ENCODE measurements around the gene EFCAB8. TPM values are rescaled to one million over a fixed set of nuclear protein-coding genes. Genes with fewer than 3 reads are reported as not detected.

EFCAB8 gene, protein sequence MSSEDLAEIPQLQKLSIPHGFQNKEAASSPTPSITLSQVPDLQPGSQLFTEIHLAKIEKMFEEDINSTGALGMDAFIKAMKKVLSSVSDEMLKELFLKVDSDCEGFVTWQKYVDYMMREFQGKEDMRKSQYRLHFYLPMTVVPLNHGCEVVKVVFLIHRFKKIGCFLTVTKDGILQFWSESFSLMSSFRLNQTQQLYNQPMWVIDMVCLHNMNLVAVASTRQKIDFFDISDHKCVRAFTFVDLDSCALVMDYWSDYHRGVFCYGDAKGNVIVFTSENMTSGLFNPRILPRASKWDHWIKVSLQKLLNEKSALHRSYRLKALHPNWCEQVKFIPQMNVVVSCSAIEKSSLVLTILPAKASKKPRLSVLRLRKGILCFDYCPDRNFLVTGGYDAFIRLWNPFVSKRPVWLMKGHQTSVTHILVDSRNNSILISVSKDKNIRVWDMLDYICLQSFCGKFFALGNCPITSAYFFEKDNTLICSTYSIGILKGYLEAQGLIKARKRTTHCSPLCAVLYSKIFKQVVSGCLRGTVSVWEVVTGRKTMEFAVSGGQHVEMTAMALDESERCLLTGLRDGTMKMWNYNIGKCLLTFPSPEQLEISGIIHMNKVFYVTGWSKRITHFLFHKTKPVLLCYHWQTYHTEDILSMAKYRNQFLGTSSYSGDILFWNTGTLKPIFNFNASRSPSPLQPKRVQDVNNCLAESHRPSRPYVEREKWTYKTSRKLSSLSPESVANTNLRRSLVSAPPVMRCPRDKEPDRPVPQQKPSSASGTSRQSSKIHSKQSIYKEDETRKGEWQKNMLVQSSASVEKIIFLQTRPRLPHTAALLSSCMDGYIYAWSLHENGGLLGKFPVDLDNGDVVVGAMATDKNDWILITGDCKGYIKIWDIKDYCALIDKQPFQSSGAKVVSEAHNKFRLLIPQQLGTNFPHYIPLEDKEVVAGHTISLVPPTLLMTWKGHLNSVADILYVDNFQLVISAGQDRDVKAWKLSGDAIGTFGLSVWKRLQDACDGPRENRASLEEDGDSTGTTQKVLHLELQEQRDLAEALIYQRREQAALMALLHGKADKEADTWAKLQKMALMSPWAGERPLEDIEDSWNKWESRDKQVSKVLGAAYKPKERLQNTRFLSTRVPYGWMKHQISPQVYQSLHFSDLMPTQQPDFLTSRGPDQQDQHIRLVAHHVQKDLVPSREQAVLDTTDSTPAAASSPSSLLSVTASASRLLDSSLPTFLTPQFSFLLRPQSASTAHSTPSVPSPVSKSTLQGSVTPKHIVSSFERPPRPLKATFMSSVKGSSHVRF
- under 1 TPM; 0.25 to 0.55 TPM for total RNA-seq

DNA sequence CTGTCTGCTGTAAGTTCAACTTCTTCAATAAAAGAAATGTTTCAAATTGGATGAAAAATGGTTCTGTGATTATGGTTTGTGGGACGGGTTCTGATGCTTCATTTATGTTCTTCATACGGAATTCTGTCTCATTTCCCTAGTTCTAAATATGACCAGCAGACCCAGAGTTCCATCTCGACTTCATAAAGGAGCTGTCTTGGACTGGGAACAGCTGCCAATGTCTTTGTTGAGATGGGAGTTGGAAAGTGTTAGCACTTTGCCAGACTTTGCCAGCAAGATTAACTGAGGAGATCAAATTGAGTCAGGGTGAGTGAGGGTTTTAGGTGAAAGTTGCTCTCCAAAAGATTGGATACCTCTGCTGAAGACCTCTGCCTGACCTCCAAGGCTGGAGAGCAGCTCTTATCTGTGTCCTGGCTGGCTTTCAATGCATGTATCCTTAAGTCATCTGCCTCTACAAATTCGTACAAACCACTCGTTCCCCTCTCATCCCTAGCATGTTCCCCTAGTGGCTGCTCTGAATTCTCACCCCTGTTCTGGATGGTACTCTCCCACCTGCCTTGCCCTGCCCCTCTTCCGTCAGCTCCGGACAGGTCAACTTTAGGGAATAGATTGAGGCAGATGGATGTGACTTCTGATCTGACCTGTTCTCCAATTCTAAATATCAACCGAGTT, at the start of gene EFCAB8:
TSS of gene EFCAB8 (plus strand) at position 223 of the 672 bp plus-strand sequence. CDS start 4,870 bp downstream, outside the sequence.
- H3K9me3 Mint-ChIP-seq, result no peaks in the 10 kb centered on the region
- POLR2A ChIA-PET, result no interaction called here
- DNase-seq, result no peak
- H3K27ac Mint-ChIP-seq, result no peak within 1 kb of the TSS
- H3K27me3 Mint-ChIP-seq, result no peaks in the 10 kb centered on the region
- no peak within 1 kb of the TSS for H3K4me3 Mint-ChIP-seq
- peaks cover 28% of the 10 kb centered on the region for H3K36me3 Mint-ChIP-seq (ENCODE audit: low read depth)
- CTCF ChIA-PET, result no interaction called here
- H3K4me1 Mint-ChIP-seq, result peaks cover 17% of the 10 kb centered on the region

DNA sequence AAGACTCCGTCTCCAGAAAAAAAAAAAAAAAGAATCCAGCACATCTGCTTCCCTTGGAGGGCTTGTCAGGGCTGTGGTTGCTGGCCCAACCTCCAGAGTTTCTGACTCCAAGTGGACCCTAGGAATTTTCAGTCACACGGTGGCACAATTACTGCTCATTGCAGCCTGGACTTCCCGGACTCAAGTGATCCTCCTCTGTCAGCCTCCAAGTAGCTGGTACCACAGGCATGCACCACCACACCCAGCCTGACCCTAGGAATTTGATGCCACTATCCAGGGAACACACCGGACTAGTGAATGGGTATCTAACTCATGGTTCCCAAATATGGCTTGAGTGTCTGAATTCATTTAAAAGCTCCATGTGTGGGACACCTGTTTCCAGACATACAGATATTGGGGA, 48.8 kb upstream of the EFCAB8 start:
- H3K4me1 Mint-ChIP-seq, result no peaks in the 10 kb centered on the region
- CTCF ChIA-PET, result no interaction called here
- DNase-seq, result no peak
- H3K9me3 Mint-ChIP-seq, result no peaks in the 10 kb centered on the region
- no peaks in the 10 kb centered on the region for H3K36me3 Mint-ChIP-seq (ENCODE audit: low read depth)
- no peak overlapping the region for H3K4me3 Mint-ChIP-seq
- H3K27me3 Mint-ChIP-seq, result no peaks in the 10 kb centered on the region
- POLR2A ChIA-PET, result no interaction called here
- no peak overlapping the region for H3K27ac Mint-ChIP-seq

DNA sequence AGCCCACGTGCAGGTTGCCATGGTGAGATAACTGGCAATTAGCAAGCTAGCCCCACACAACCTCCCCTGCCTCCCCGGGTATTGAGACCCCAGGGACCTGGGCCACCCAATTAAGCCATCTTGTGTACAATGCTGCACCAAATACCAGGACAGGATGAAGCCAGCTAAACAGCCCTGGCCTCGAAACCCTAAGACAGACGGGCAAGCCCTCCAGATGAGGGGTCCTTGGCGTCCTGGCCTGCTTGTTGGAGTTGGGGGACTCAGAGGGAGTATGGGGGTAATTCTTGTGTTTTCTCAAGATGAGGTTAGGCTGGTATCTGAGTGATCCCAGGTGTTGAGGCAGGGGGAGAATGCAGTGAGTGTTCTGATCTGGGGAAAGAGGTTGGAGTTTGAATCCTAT, 47.8 kb upstream of the EFCAB8 start:
- Mint-ChIP-seq H3K4me1 (no peaks in the 10 kb centered on the region), H3K27ac (no peak overlapping the region), H3K27me3 (no peaks in the 10 kb centered on the region), H3K9me3 (no peaks in the 10 kb centered on the region), H3K4me3 (no peak overlapping the region), H3K36me3 (ENCODE audit: low read depth) (no peaks in the 10 kb centered on the region)
- DNase-seq, result no peak
- ChIA-PET POLR2A (interaction anchor here (1.0 kb wide), 1 partner anchor 9 kb away, joined by 4 read pairs; the partner anchor contains the start of gene MAPRE1), CTCF (no interaction called here)

DNA sequence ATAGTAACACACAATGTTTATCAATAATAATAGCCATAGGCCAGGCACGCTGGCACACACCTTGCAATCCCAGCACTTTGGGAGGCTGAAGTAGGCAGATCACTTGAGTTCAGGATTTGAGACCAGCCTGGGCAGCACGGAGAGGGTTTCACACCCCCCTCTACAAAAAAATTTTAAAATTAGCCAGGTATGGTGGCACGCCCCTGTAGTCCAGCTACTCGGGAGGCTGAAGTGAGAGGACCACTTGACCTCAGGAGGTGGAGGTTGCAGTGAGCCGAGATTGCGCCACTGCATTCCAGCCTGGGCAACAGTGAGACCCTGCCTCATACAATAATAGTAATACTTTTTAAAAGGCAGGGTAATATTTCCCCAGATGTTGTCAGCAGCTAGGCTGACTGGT, 46.8 kb upstream of the EFCAB8 start:
- no peak overlapping the region for H3K27ac Mint-ChIP-seq
- CTCF ChIA-PET, result no interaction called here
- POLR2A ChIA-PET, result no interaction called here
- no peak for DNase-seq
- no peaks in the 10 kb centered on the region for H3K4me1 Mint-ChIP-seq
- no peaks in the 10 kb centered on the region for H3K27me3 Mint-ChIP-seq
- no peak overlapping the region for H3K4me3 Mint-ChIP-seq
- no peaks in the 10 kb centered on the region for H3K36me3 Mint-ChIP-seq (ENCODE audit: low read depth)
- H3K9me3 Mint-ChIP-seq, result no peaks in the 10 kb centered on the region

DNA sequence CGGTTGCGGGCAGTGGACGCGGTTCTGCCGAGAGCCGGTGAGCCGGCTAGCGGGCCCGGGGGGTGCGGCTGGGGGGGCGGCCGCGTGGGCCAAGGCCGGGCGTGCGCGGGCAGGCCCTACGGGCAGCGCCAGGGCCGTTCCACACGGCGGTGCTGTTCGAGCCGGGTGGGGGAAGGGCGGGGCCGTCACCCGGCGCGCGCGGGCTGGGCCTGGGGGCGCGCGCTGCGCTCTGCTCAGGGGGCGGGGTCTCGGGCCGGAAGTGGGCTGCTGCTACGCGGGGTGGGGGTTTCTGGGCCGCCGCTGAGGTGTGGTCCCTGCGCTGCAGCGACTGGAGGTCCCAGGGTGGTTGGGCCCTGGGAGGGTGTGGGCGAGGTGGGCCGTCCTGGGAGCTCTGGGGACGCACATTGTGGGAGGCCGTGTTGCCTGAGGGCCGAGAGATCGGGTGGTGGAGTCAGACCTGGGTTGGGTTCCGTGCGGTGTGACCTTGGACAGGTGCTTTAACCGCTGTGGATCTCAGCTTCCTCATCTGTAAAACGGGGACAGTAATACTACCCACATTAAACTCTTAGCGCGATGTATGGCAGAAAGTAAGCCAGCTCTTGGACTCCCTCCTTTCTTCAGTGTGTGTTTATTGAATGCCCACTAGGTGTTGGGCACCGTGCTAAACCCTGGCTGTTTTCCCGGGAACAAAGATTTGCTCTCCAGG, 38.6 kb upstream of the EFCAB8 start:
- peaks cover 26% of the 10 kb centered on the region for H3K36me3 Mint-ChIP-seq (ENCODE audit: low read depth)
- POLR2A ChIA-PET, result interaction anchor here (1.0 to 3.8 kb wide), 11 partner anchors 9 to 535 kb away, joined by 3 to 18 read pairs (median 4); partner anchors contain the start of gene COMMD7
- DNase-seq, result peak; percentile 82
- peaks cover 40% of the 10 kb centered on the region for H3K4me1 Mint-ChIP-seq
- H3K27ac Mint-ChIP-seq, result peak overlapping the region; percentile 98
- CTCF ChIA-PET, result interaction anchor here (0.5 to 1.6 kb wide), 5 partner anchors 9 to 146 kb away, joined by 3 to 6 read pairs (median 3); partner anchors contain the start of gene C20orf203
- no peaks in the 10 kb centered on the region for H3K27me3 Mint-ChIP-seq
- H3K4me3 Mint-ChIP-seq, result peak overlapping the region; percentile 99
- H3K9me3 Mint-ChIP-seq, result no peaks in the 10 kb centered on the region

DNA sequence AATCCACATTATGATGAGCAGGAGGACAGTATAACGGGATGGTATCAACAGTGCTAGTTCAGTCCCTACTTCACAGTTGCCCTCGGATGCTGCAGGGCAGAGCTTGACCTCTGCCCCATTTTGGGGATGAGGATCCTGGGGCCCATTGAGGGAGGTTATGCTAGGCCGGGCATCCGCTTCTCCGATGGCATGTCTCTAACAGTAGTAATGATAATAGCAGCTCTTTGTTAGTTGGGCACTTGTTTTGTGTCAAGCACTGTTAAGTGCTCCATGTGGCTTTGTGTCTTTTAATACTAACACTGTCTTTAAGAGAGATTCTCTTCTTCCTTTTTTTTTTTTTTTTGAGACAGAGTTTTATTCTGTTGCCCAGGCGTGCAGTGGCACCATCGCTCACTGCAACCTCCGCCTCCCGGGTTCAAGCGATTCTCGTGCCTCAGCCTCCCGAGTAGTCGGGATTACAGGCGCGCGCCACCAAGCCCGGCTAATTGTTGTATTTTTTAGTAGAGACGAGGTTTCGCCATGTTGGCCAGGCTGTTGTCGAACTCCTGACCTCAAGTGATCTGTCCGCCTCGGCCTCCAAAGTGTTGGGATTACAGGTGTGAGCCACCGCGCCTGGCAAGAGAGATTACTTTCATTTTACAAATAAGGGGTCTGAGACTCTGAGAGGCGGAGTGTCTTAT, 37.9 kb upstream of the EFCAB8 start:
- Mint-ChIP-seq H3K27me3 (no peaks in the 10 kb centered on the region), H3K27ac (peak overlapping the region; percentile 98), H3K4me1 (peaks cover 42% of the 10 kb centered on the region), H3K9me3 (no peaks in the 10 kb centered on the region), H3K4me3 (peak overlapping the region; percentile 99), H3K36me3 (ENCODE audit: low read depth) (peaks cover 30% of the 10 kb centered on the region)
- ChIA-PET POLR2A (interaction anchor here (1.1 to 3.8 kb wide), 11 partner anchors 8 to 140 kb away, joined by 3 to 18 read pairs (median 4); partner anchors contain the start of gene COMMD7), CTCF (interaction anchor here (1.2 to 1.6 kb wide), 3 partner anchors 9 to 31 kb away, joined by 3 to 6 read pairs (median 3); no protein-coding TSS in a partner anchor)
- DNase-seq, result peak; percentile 24

DNA sequence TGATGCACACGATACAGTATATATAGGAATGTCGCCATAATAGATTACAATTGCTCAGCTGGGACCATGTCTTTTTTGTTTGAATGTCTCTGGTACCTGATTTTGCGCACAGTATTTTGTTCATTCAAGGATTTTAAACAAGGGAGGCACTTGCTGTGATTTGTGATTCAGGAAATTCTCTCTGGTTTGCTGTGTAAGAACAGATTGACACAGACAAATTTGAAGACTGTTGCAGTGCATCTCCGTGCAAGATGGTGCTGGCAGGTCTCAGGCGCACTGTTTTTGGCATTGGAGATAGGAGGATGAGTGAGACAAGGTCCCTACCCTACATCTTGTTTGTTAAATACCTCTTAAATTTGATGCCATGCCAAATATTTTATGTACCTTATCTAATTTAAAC, 36.5 kb upstream of the EFCAB8 start:
- H3K27me3 Mint-ChIP-seq, result no peaks in the 10 kb centered on the region

DNA sequence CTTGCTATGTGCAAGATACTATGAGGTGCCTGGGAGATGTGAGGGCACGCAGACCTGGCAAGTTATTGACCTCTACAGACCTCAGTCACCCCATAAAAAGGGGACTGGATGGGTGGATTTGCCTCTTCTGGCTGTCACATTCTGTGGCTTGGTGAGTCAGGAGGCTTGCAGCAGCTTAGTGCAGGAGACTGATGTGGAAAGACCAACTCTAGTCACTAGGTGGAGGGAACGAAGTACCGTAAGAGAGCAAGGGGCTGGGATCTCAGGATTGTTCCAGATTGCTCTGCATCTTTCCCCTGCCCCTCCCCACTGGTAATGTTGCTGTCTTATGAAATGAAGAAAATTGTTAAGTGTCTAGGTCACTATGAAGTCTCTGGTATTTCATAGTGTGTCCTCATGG, 35.6 kb upstream of the EFCAB8 start:
- Mint-ChIP-seq H3K9me3 (no peaks in the 10 kb centered on the region), H3K4me1 (peaks cover 47% of the 10 kb centered on the region), H3K27me3 (no peaks in the 10 kb centered on the region), H3K27ac (peak overlapping the region; percentile 71), H3K36me3 (ENCODE audit: low read depth) (peaks cover 45% of the 10 kb centered on the region), H3K4me3 (no peak overlapping the region)
- POLR2A ChIA-PET, result interaction anchor here (3.8 kb wide), 1 partner anchor 10 kb away, joined by 18 read pairs; no protein-coding TSS in a partner anchor
- peak; percentile 19 for DNase-seq
- CTCF ChIA-PET, result interaction anchor here (1.1 kb wide), 1 partner anchor 33 kb away, joined by 4 read pairs; no protein-coding TSS in a partner anchor

More for the DNA sequence above, 36.5 kb upstream of the EFCAB8 start:
- Mint-ChIP-seq H3K36me3 (ENCODE audit: low read depth) (peaks cover 36% of the 10 kb centered on the region), H3K4me1 (peaks cover 44% of the 10 kb centered on the region), H3K4me3 (peak overlapping the region; percentile 99), H3K27ac (no peak overlapping the region), H3K9me3 (no peaks in the 10 kb centered on the region)
- DNase-seq, result no peak
- CTCF ChIA-PET, result interaction anchor here (0.9 to 1.1 kb wide), 2 partner anchors 8 to 32 kb away, joined by 4 read pairs; no protein-coding TSS in a partner anchor
- POLR2A ChIA-PET, result interaction anchor here (1.5 to 3.8 kb wide), 2 partner anchors 10 to 141 kb away, joined by 3 to 18 read pairs; no protein-coding TSS in a partner anchor

DNA sequence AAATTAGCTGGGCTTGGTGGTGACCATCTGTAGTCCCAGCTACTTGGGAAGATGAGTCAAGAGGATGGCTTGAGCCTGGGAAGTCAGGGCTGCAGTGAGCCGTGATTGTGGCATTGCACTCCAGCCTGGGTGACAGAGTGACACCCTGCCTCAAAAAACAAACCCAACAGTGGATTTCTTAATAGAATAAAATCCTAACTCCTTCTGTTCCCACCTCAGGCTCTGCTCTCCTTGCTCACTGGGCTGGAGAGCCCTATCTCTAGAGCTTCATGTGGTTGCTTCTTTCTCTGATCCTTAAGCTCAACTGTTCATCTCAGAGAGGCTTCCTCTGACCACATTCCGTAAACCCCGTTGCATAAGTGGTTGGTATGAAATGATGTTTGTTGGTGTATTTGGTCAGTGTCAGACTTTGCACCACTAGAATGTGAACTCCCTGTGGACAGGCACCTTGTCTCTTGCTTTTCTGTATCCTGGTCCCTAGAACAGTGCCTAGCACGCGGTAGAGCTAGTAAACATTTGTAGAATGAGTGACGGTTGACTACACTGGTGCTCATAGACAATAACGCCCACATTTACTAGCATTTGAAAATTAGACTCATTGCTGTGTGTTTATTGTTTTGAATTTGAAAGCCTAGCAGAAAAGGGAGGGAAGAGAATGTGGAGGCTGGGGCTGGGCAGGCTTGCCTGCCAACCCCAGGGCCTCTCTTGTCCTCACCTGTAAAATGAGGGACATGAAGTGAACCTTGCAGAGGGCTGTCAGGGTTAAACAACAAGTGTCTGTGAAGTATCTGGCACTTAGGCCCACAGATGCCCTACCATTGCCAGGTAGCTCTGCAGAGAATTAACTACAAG, 34.8 kb upstream of the EFCAB8 start:
- Mint-ChIP-seq H3K9me3 (no peaks in the 10 kb centered on the region), H3K27me3 (no peaks in the 10 kb centered on the region), H3K27ac (peak overlapping the region; percentile 71), H3K4me3 (no peak overlapping the region), H3K36me3 (ENCODE audit: low read depth) (peaks cover 50% of the 10 kb centered on the region), H3K4me1 (peaks cover 48% of the 10 kb centered on the region)
- CTCF ChIA-PET, result interaction anchor here (0.7 to 1.6 kb wide), 2 partner anchors 34 to 1883 kb away, joined by 3 to 4 read pairs; no protein-coding TSS in a partner anchor
- POLR2A ChIA-PET, result interaction anchor here (1.0 kb wide), 1 partner anchor 10 kb away, joined by 3 read pairs; no protein-coding TSS in a partner anchor
- DNase-seq, result no peak

DNA sequence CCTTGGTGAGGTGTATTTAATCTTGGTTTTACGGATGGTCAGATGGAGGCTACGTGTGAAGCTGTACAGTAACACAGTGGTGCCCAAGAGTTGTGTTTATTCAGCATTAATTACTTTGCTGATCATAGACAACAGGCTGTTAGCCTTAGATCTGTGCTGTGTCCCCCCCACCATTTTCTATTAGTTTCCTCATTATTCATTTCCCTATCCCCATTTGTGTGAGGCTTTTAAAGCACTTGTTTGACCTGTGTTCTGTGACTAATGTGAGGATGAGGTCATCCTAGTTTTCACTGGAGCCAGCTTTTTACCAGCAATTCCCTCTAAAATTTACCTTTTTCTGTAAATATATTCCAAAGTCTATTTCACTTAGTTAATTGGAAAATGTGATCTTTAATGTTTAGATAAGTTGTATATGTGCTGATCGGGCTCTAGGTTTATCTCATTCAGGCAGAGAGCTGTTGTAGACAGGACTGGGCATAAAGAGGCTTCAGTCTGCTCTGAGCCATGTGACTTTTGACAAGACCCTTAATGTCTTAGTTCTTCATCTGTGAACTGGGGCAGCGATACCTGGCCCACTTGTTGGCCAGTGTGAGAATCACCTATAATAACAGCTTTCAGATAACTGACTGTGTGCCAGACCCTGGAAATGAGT, 30.6 kb upstream of the EFCAB8 start:
- POLR2A ChIA-PET, result interaction anchor here (2.7 kb wide), 1 partner anchor 8 kb away, joined by 15 read pairs; the partner anchor contains the start of gene MAPRE1
- no peak overlapping the region for H3K27ac Mint-ChIP-seq
- no peak overlapping the region for H3K4me3 Mint-ChIP-seq
- no peaks in the 10 kb centered on the region for H3K9me3 Mint-ChIP-seq
- DNase-seq, result no peak
- peaks cover 48% of the 10 kb centered on the region for H3K4me1 Mint-ChIP-seq
- peaks cover 60% of the 10 kb centered on the region for H3K36me3 Mint-ChIP-seq (ENCODE audit: low read depth)
- no peaks in the 10 kb centered on the region for H3K27me3 Mint-ChIP-seq
- CTCF ChIA-PET, result interaction anchor here (0.7 kb wide), 1 partner anchor 1742 kb away, joined by 4 read pairs; no protein-coding TSS in a partner anchor
